ENCODE results near the gene SPSB2. TPM values are rescaled to one million over a fixed set of nuclear protein-coding genes. Genes with fewer than 3 reads are reported as not detected.
"Not testable (repeated sequence)": the region's sequence is repeated elsewhere in the genome, so short reads cannot be mapped to it uniquely, and the experiment has no call there.

Gene SPSB2
- total RNA-seq, 1 experiment from 2014 or later = 8.1 TPM

GRCh38 chr12:6896846-6897435 is 23.8 kb upstream of the SPSB2 start:
- ChIA-PET POLR2A (ENCODE audit: low non-redundant PET) (no interaction called here), CTCF (no interaction called here)
- no TSS peak for BruUV-seq (replicated peaks)
- Histone ChIP-seq H3K4me1 (ENCODE audit: insufficient read depth, low read length, poor library complexity, severe bottlenecking) (no peaks in the 10 kb centered on the region), H3K4me3 (ENCODE audit: low read depth, low read length, poor library complexity, severe bottlenecking) (no peak overlapping the region), H3K27me3 (replicated peaks; ENCODE audit: insufficient read depth, low read depth, low read length, poor library complexity) (no peaks in the 10 kb centered on the region), H3K36me3 (ENCODE audit: insufficient read depth, low read length, poor library complexity, severe bottlenecking) (no peaks in the 10 kb centered on the region), H3K9me3 (ENCODE audit: low read depth, low read length, poor library complexity, severe bottlenecking) (no peaks in the 10 kb centered on the region), H3K27ac (ENCODE audit: low read depth, low read length, poor library complexity, severe bottlenecking) (no peak overlapping the region)
- no peak for TF ChIP-seq CTCF (conservative IDR thresholded peaks at IDR 0.05; ENCODE audit: low read depth, low read length)
- TF ChIP-seq EZH2 (IDR thresholded peaks at IDR 0.05; ENCODE audit: borderline replicate concordance, low read depth, low read length, poor library complexity, severe bottlenecking) = no peak
- DNase-seq (ENCODE audit: low spot score) = no peak
- intact Hi-C loops (cut with micrococcal nuclease; ENCODE audit: unreplicated experiment) = no loop called here

GRCh38 chr12:6894321-6894720 is 21.2 kb upstream of the SPSB2 start:
- DNase-seq (ENCODE audit: low spot score) = no peak
- ChIA-PET POLR2A (ENCODE audit: low non-redundant PET) (no interaction called here), CTCF (no interaction called here)

GRCh38 chr12:6892683-6893082 is 19.6 kb upstream of the SPSB2 start:
- H3K9me3 ChIP-seq (ENCODE audit: low read depth, low read length, poor library complexity, severe bottlenecking); H3K27ac ChIP-seq (ENCODE audit: low read depth, low read length, poor library complexity, severe bottlenecking); H3K4me3 ChIP-seq (ENCODE audit: low read depth, low read length, poor library complexity, severe bottlenecking); H3K27me3 ChIP-seq (replicated peaks; ENCODE audit: insufficient read depth, low read depth, low read length, poor library complexity); intact Hi-C loops (cut with micrococcal nuclease; ENCODE audit: unreplicated experiment); DNase-seq (ENCODE audit: low spot score); POLR2A ChIA-PET (ENCODE audit: low non-redundant PET); H3K36me3 ChIP-seq (ENCODE audit: insufficient read depth, low read length, poor library complexity, severe bottlenecking); H3K4me1 ChIP-seq (ENCODE audit: insufficient read depth, low read length, poor library complexity, severe bottlenecking); BruUV-seq (replicated peaks); CTCF ChIA-PET: not testable (repeated sequence)

More at GRCh38 chr12:6894321-6894720, 21.2 kb upstream of the SPSB2 start:
- H3K36me3 ChIP-seq (ENCODE audit: insufficient read depth, low read length, poor library complexity, severe bottlenecking) = no peaks in the 10 kb centered on the region
- BruUV-seq (replicated peaks) = no TSS peak
- intact Hi-C loops (cut with micrococcal nuclease; ENCODE audit: unreplicated experiment) = no loop called here
- H3K9me3 ChIP-seq (ENCODE audit: low read depth, low read length, poor library complexity, severe bottlenecking) = no peaks in the 10 kb centered on the region
- no peaks in the 10 kb centered on the region for H3K27me3 ChIP-seq (replicated peaks; ENCODE audit: insufficient read depth, low read depth, low read length, poor library complexity)
- H3K27ac ChIP-seq (ENCODE audit: low read depth, low read length, poor library complexity, severe bottlenecking) = no peak overlapping the region
- H3K4me3 ChIP-seq (ENCODE audit: low read depth, low read length, poor library complexity, severe bottlenecking) = no peak overlapping the region
- TF ChIP-seq EZH2 (IDR thresholded peaks at IDR 0.05; ENCODE audit: borderline replicate concordance, low read depth, low read length, poor library complexity, severe bottlenecking) = no peak
- TF ChIP-seq CTCF (conservative IDR thresholded peaks at IDR 0.05; ENCODE audit: low read depth, low read length) = no peak
- H3K4me1 ChIP-seq (ENCODE audit: insufficient read depth, low read length, poor library complexity, severe bottlenecking) = peaks cover 7% of the 10 kb centered on the region

- Histone ChIP-seq H3K27me3 (replicated peaks; ENCODE audit: insufficient read depth, low read depth, low read length, poor library complexity) (no peaks in the 10 kb centered on the region), H3K36me3 (ENCODE audit: insufficient read depth, low read length, poor library complexity, severe bottlenecking) (no peaks in the 10 kb centered on the region), H3K9me3 (ENCODE audit: low read depth, low read length, poor library complexity, severe bottlenecking) (no peaks in the 10 kb centered on the region), H3K4me3 (ENCODE audit: low read depth, low read length, poor library complexity, severe bottlenecking) (peak overlapping the region; percentile 46), H3K27ac (ENCODE audit: low read depth, low read length, poor library complexity, severe bottlenecking) (peak overlapping the region; percentile 97), H3K4me1 (ENCODE audit: insufficient read depth, low read length, poor library complexity, severe bottlenecking) (peaks cover 7% of the 10 kb centered on the region)
- BruUV-seq (replicated peaks) = TSS peak; percentile 77
- DNase-seq (ENCODE audit: low spot score) = no peak
- TF ChIP-seq CTCF (conservative IDR thresholded peaks at IDR 0.05; ENCODE audit: low read depth, low read length) (no peak), EZH2 (IDR thresholded peaks at IDR 0.05; ENCODE audit: borderline replicate concordance, low read depth, low read length, poor library complexity, severe bottlenecking) (no peak)
- ChIA-PET CTCF (interaction anchor here (0.6 to 1.4 kb wide), 8 partner anchors 11 to 73 kb away, joined by 3 to 6 read pairs (median 4); partner anchors contain the start of genes SPSB2 and USP5), POLR2A (ENCODE audit: low non-redundant PET) (interaction anchor here (0.6 kb wide), 3 partner anchors 39 to 628 kb away, joined by 3 to 4 read pairs (median 3); no protein-coding TSS in a partner anchor)
- intact Hi-C loops (cut with micrococcal nuclease; ENCODE audit: unreplicated experiment) = loop anchor here (2.0 kb wide), 1 partner anchor 19 kb away; the partner anchor contains the start of gene SPSB2
Observed at GRCh38 chr12:6891646-6892001, 18.5 kb upstream of the SPSB2 start.
